ENCODE data around the gene PZP. TPM values are rescaled to one million over a fixed set of nuclear protein-coding genes. Genes with fewer than 3 reads are reported as not detected.
"Not testable (repeated sequence)": the region's sequence is repeated elsewhere in the genome, so short reads cannot be mapped to it uniquely, and the experiment has no call there.

Gene PZP
- total RNA-seq, 1 experiment from 2014 or later: not detected

- H3K36me3 Mint-ChIP-seq (ENCODE audit: insufficient read depth, unreplicated experiment): no peaks in the 10 kb centered on the region
- no peaks in the 10 kb centered on the region for H3K9me3 Mint-ChIP-seq (ENCODE audit: unreplicated experiment)
- BruUV-seq (replicated peaks): no TSS peak
- intact Hi-C loops (cut with micrococcal nuclease): no loop called here
- H3K4me3 Mint-ChIP-seq (ENCODE audit: unreplicated experiment): no peak overlapping the region
- DNase-seq (ENCODE audit: unreplicated experiment): no peak
- ChIA-PET POLR2A (no interaction called here), CTCF (interaction anchor here (0.6 kb wide), 1 partner anchor 576 kb away, joined by 3 read pairs; no protein-coding TSS in a partner anchor)
- H3K4me1 Mint-ChIP-seq (ENCODE audit: insufficient read depth, unreplicated experiment): peaks cover 2% of the 10 kb centered on the region
- H3K27me3 Mint-ChIP-seq (ENCODE audit: insufficient read depth, unreplicated experiment): no peaks in the 10 kb centered on the region
- no peak for TF ChIP-seq CTCF (IDR thresholded peaks at IDR 0.05; ENCODE audit: unreplicated experiment)
- no peak overlapping the region for H3K27ac Mint-ChIP-seq (ENCODE audit: low read depth, unreplicated experiment)
Measured at GRCh38 chr12:9253464-9253863, 45.3 kb upstream of the PZP start.

GRCh38 chr12:9252791-9253190 is 44.6 kb upstream of the PZP start:
- POLR2A ChIA-PET; H3K4me1 Mint-ChIP-seq (ENCODE audit: insufficient read depth, unreplicated experiment); H3K9me3 Mint-ChIP-seq (ENCODE audit: unreplicated experiment); H3K27ac Mint-ChIP-seq (ENCODE audit: low read depth, unreplicated experiment); H3K36me3 Mint-ChIP-seq (ENCODE audit: insufficient read depth, unreplicated experiment); H3K27me3 Mint-ChIP-seq (ENCODE audit: insufficient read depth, unreplicated experiment); DNase-seq (ENCODE audit: unreplicated experiment); intact Hi-C loops (cut with micrococcal nuclease); BruUV-seq (replicated peaks); CTCF ChIA-PET; H3K4me3 Mint-ChIP-seq (ENCODE audit: unreplicated experiment): not testable (repeated sequence)

GRCh38 chr12:9252256-9252655 is 44.1 kb upstream of the PZP start:
- no peak for TF ChIP-seq CTCF (IDR thresholded peaks at IDR 0.05; ENCODE audit: unreplicated experiment)
- POLR2A ChIA-PET: no interaction called here
- H3K4me3 Mint-ChIP-seq (ENCODE audit: unreplicated experiment): no peak overlapping the region

GRCh38 chr12:9248435-9248834 is 40.2 kb upstream of the PZP start:
- DNase-seq (ENCODE audit: unreplicated experiment): no peak
- H3K36me3 Mint-ChIP-seq (ENCODE audit: insufficient read depth, unreplicated experiment): no peaks in the 10 kb centered on the region
- CTCF ChIA-PET: interaction anchor here (0.6 kb wide), 1 partner anchor 1277 kb away, joined by 5 read pairs; no protein-coding TSS in a partner anchor
- no peak overlapping the region for H3K27ac Mint-ChIP-seq (ENCODE audit: low read depth, unreplicated experiment)
- no peak overlapping the region for H3K4me3 Mint-ChIP-seq (ENCODE audit: unreplicated experiment)
- TF ChIP-seq CTCF (IDR thresholded peaks at IDR 0.05; ENCODE audit: unreplicated experiment): no peak
- intact Hi-C loops (cut with micrococcal nuclease): no loop called here
- BruUV-seq (replicated peaks): no TSS peak
- POLR2A ChIA-PET: no interaction called here
- no peaks in the 10 kb centered on the region for H3K27me3 Mint-ChIP-seq (ENCODE audit: insufficient read depth, unreplicated experiment)
- peaks cover 18% of the 10 kb centered on the region for H3K4me1 Mint-ChIP-seq (ENCODE audit: insufficient read depth, unreplicated experiment)
- no peaks in the 10 kb centered on the region for H3K9me3 Mint-ChIP-seq (ENCODE audit: unreplicated experiment)

More at GRCh38 chr12:9252256-9252655, 44.1 kb upstream of the PZP start:
- intact Hi-C loops (cut with micrococcal nuclease): no loop called here
- BruUV-seq (replicated peaks): no TSS peak
- CTCF ChIA-PET: interaction anchor here (0.6 kb wide), 1 partner anchor 197 kb away, joined by 3 read pairs; no protein-coding TSS in a partner anchor
- no peak for DNase-seq (ENCODE audit: unreplicated experiment)
- Mint-ChIP-seq H3K9me3 (ENCODE audit: unreplicated experiment) (no peaks in the 10 kb centered on the region), H3K36me3 (ENCODE audit: insufficient read depth, unreplicated experiment) (no peaks in the 10 kb centered on the region), H3K27me3 (ENCODE audit: insufficient read depth, unreplicated experiment) (no peaks in the 10 kb centered on the region), H3K27ac (ENCODE audit: low read depth, unreplicated experiment) (no peak overlapping the region), H3K4me1 (ENCODE audit: insufficient read depth, unreplicated experiment) (peaks cover 6% of the 10 kb centered on the region)

GRCh38 chr12:9244894-9245293 is 36.7 kb upstream of the PZP start:
- POLR2A ChIA-PET: no interaction called here
- intact Hi-C loops (cut with micrococcal nuclease): no loop called here
- no TSS peak for BruUV-seq (replicated peaks)
- Mint-ChIP-seq H3K36me3 (ENCODE audit: insufficient read depth, unreplicated experiment) (no peaks in the 10 kb centered on the region), H3K4me1 (ENCODE audit: insufficient read depth, unreplicated experiment) (peaks cover 18% of the 10 kb centered on the region), H3K4me3 (ENCODE audit: unreplicated experiment) (no peak overlapping the region), H3K9me3 (ENCODE audit: unreplicated experiment) (peaks cover 5% of the 10 kb centered on the region), H3K27ac (ENCODE audit: low read depth, unreplicated experiment) (no peak overlapping the region), H3K27me3 (ENCODE audit: insufficient read depth, unreplicated experiment) (no peaks in the 10 kb centered on the region)
- CTCF ChIA-PET: no interaction called here
- peak; percentile 68 for DNase-seq (ENCODE audit: unreplicated experiment)
- TF ChIP-seq CTCF (IDR thresholded peaks at IDR 0.05; ENCODE audit: unreplicated experiment): no peak
